ENCODE results near the gene ANGPTL1.
"Not testable (repeated sequence)": the region's sequence is repeated elsewhere in the genome, so short reads cannot be mapped to it uniquely, and the experiment has no call there.

The ANGPTL1 gene

GRCh38 chr1:178867670-178868069, 3.2 kb downstream of the ANGPTL1 start:
- no peak for DNase-seq (ENCODE audit: low read depth)

DNA sequence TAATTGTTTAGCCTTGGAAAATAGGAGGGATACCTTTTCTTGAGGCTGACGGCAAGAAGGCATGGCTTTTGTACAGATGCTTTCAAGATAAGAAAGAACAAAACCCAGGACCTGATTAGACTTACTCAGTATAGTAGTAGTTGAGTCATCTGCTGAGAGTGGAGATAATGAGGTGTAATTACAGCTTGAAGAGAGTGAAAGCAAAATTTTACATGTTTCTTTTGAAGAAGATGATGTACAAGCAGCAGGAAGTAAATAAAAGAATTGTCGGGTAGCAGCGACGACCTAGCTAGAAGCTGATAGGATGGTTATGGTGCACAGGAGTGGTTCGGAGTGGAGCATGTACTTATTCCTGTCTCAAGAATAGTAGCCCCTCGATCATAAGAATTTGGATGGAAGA, 6.6 kb downstream of the ANGPTL1 start:
- DNase-seq (ENCODE audit: low read depth), result no peak

- no peak for DNase-seq (ENCODE audit: low read depth)
These were observed 8.0 kb downstream of the ANGPTL1 start for GRCh38 chr1:178862864-178863263.

DNA sequence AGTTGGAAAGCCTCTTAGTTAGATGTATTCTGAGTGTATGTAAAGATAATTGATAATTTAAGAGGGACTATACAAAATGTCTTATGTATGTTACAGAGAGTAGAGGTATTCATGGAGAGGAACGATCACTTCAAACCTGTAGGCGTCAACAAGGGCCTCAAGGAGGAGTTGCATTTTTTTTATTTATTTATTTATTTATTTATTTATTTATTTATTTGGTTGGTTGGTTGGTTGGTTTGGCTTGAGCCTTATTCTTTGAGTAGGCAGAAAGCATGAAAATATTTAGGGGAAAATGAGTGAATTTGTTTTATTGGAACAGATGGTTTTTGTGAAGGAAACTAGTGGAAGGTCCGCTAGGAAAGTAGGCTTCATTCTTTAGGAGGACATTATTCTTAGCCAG, 8.5 kb downstream of the ANGPTL1 start:
- no peak for DNase-seq (ENCODE audit: low read depth)

- no peak for DNase-seq (ENCODE audit: low read depth)
These were observed 13.8 kb downstream of the ANGPTL1 start for GRCh38 chr1:178857126-178857525.

DNA sequence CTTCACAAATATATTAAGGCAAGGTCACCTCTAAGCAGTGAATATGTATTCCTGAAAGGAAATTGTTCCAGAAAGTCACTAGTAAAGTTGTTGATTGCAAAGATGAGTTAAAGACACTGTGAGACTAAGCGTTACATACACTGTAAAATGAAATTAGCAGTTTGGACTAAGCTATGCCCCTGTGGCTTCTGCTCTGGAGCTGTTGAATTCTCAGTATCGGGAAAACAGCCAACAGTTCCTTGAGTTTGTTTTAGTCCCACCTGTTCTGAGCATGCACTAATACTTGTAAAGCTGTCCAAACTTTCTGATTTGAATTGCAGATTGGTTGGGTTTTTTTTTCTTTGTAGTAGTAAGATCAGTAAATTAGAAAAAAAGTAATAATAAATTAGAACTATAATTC, 21.0 kb downstream of the ANGPTL1 start:
- no peak for DNase-seq (ENCODE audit: low read depth)

DNA sequence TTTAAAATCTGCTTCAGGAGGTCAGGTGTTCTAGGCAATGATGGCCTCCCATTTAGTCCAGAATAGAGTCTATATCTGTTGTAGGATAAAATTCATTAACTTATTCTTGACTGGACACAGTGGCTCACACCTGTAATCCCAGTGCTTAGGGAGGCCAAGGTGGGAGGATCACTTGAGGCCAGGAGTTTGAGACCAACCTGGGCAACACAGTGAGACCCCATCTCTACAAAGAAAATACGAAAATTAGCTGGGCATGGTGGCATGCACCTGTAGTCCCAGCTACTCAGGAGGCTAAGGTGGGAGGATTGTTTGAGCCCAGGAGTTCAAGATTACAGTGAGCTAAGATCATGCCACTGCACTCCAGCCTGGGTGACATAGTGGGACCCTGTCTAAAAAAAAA, 23.0 kb downstream of the ANGPTL1 start:
- not testable (repeated sequence) for DNase-seq (ENCODE audit: low read depth)

- DNase-seq (ENCODE audit: low read depth), result no peak
These were observed 23.5 kb downstream of the ANGPTL1 start for GRCh38 chr1:178847396-178847849.

GRCh38 chr1:178846306-178846705, 24.6 kb downstream of the ANGPTL1 start:
- no peak for DNase-seq (ENCODE audit: low read depth)

GRCh38 chr1:178844436-178844835, 26.4 kb downstream of the ANGPTL1 start:
- DNase-seq (ENCODE audit: low read depth), result no peak

DNA sequence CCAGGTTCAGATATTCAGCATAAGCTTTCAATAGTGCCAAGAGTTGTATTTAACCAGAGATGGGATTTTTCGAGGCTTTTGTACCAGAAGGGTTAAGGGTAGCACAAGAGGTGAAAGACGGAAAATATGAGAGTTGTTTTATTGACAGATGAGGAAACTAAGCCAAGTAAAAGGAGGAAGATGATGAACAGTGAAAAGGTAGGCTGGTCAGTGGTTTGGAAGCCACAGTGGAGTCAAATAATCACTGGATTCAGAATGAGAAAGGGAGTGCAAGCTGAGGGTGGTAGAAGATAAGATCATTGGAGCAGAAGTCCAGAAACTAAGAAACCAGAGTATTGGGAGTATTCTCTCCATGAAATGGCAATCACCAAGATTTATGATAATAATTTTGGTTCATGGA, 45.7 kb downstream of the ANGPTL1 start:
- no peak for DNase-seq (ENCODE audit: low read depth)

GRCh38 chr1:178821134-178821866, 49.6 kb downstream of the ANGPTL1 start:
- DNase-seq (ENCODE audit: low read depth), result no peak

GRCh38 chr1:178819123-178819522, 51.8 kb downstream of the ANGPTL1 start:
- no peak for DNase-seq (ENCODE audit: low read depth)

GRCh38 chr1:178818416-178818815, 52.5 kb downstream of the ANGPTL1 start:
- no peak for DNase-seq (ENCODE audit: low read depth)

DNA sequence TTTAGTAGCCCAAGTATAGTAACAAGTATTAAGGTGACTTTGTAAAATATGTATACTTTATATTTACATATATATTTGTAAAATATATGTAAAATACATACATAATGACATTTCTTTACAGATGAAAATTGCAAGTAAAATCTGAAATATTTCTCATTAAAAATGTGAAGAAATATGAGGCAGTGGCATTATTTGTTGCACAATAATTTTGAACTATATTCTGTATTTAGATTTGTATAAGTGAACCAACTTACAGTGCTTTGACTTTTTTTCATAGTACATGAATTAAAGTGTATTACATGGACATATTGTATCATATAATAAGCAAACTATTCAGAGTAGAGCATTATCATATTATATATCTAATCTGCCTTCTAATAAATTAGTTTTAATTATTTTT, 60.3 kb downstream of the ANGPTL1 start:
- no peak for DNase-seq (ENCODE audit: low read depth)

GRCh38 chr1:178808529-178808928, 62.3 kb downstream of the ANGPTL1 start:
- DNase-seq (ENCODE audit: low read depth), result no peak

- DNase-seq (ENCODE audit: low read depth), result no peak
These were observed 64.1 kb downstream of the ANGPTL1 start for GRCh38 chr1:178806665-178807300.

DNA sequence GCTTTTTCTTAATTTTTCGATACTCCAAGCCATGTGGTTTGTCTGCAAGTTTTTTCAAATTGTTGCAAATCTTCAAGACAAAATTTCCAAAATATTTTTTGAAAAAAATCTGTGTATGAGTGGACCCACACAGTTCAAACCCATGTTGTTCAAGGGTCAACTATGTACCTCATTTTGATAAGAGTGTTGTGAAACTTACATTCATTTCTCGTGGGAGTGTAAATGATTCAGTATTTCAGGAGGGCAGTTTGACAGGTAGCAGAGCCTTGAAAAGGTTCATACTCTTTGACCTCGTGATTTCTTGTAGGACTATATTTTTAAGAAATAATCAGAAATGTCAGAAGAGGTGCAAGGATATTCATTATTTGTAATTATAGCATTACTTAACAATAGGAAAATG, 68.0 kb downstream of the ANGPTL1 start:
- no peak for DNase-seq (ENCODE audit: low read depth)

All from stimulated activated CD8-positive, alpha-beta memory T cell treated with anti-CD3 and anti-CD28 coated beads, Interleukin-7, amount 100 ng/mL, for 24 hours (primary cell).